ENCODE data around the gene SLC7A14.
A peak's percentile ranks its signal among the peaks of the same experiment; 100 is the strongest.

SLC7A14 gene

GRCh38 chr3:170421758-170422157 lies 164.1 kb downstream of the SLC7A14 start:
- peak overlapping the region; percentile 87 for H3K4me3 ChIP-seq (ENCODE audit: low read depth, low read length)
- in situ Hi-C loops (cut with HindIII; ENCODE audit: low sequenced_read_pairs): loop anchor here (10.0 kb wide), 1 partner anchor 393 kb away; no protein-coding TSS in a partner anchor
- no peak for TF ChIP-seq CTCF (IDR thresholded peaks at IDR 0.05; ENCODE audit: low read depth, low read length)
- DNase-seq (ENCODE audit: low read depth, low spot score): no peak

GRCh38 chr3:170421111-170421641 lies 164.7 kb downstream of the SLC7A14 start:
- in situ Hi-C loops (cut with HindIII; ENCODE audit: low sequenced_read_pairs): loop anchor here (10.0 kb wide), 1 partner anchor 394 kb away; no protein-coding TSS in a partner anchor
- H3K4me3 ChIP-seq (ENCODE audit: low read depth, low read length): peak overlapping the region; percentile 87
- TF ChIP-seq CTCF (IDR thresholded peaks at IDR 0.05; ENCODE audit: low read depth, low read length): no peak
- peak; percentile 52 for DNase-seq (ENCODE audit: low read depth, low spot score)

GRCh38 chr3:170420307-170420821 lies 165.5 kb downstream of the SLC7A14 start:
- TF ChIP-seq CTCF (IDR thresholded peaks at IDR 0.05; ENCODE audit: low read depth, low read length): no peak
- in situ Hi-C loops (cut with HindIII; ENCODE audit: low sequenced_read_pairs): loop anchor here (10.0 kb wide), 1 partner anchor 394 kb away; no protein-coding TSS in a partner anchor
- peak overlapping the region; percentile 87 for H3K4me3 ChIP-seq (ENCODE audit: low read depth, low read length)
- DNase-seq (ENCODE audit: low read depth, low spot score): no peak

- H3K4me3 ChIP-seq (ENCODE audit: low read depth, low read length): peak overlapping the region; percentile 87
- peak; percentile 51 for DNase-seq (ENCODE audit: low read depth, low spot score)
- in situ Hi-C loops (cut with HindIII; ENCODE audit: low sequenced_read_pairs): loop anchor here (10.0 kb wide), 1 partner anchor 395 kb away; no protein-coding TSS in a partner anchor
- TF ChIP-seq CTCF (IDR thresholded peaks at IDR 0.05; ENCODE audit: low read depth, low read length): no peak
Measured at GRCh38 chr3:170419557-170420087, 166.3 kb downstream of the SLC7A14 start.

GRCh38 chr3:170418422-170419398 lies 167.2 kb downstream of the SLC7A14 start, which contains the start of gene CLDN11:
TSS of gene CLDN11 (plus strand) at chr3:170418868. CDS start at chr3:170419067, 199 bp downstream.
- in situ Hi-C loops (cut with HindIII; ENCODE audit: low sequenced_read_pairs): no loop called here
- DNase-seq (ENCODE audit: low read depth, low spot score): peak; percentile 80
- TF ChIP-seq CTCF (IDR thresholded peaks at IDR 0.05; ENCODE audit: low read depth, low read length): peak; percentile 45
- H3K4me3 ChIP-seq (ENCODE audit: low read depth, low read length): peak within 1 kb of the TSS; percentile 87

- in situ Hi-C loops (cut with HindIII; ENCODE audit: low sequenced_read_pairs): no loop called here
- no peak for TF ChIP-seq CTCF (IDR thresholded peaks at IDR 0.05; ENCODE audit: low read depth, low read length)
- DNase-seq (ENCODE audit: low read depth, low spot score): no peak
- H3K4me3 ChIP-seq (ENCODE audit: low read depth, low read length): no peak overlapping the region
Measured at GRCh38 chr3:170417090-170417489, 168.8 kb downstream of the SLC7A14 start.

Measured in astrocyte of the spinal cord (primary cell).